Peyer's patch (tissue), 4 donors: Measurements from ENCODE around the gene IBSP. TPM values are rescaled to one million over a fixed set of nuclear protein-coding genes. Genes with fewer than 3 reads are reported as not detected.

Experiments
- DNase-seq, 3 donors: peaks; one replicate each; pipeline ENCODE4 v3.0.0-alpha.2; 2017 to 2019
- H3K27ac ChIP-seq, 4 donors: fragments of 200-600 bp; sonication (generic); one replicate each; pipeline ENCODE4 v1.5.1; 2016 to 2019
- H3K27me3 ChIP-seq, 2 donors: fragments of 200-600 bp; sonication (generic); one replicate each; pipeline ENCODE4 v1.5.1; 2019
- H3K36me3 ChIP-seq, 3 donors: fragments of 200-600 bp; sonication (generic); one replicate each; pipeline ENCODE4 v1.5.1; 2016 to 2019
- H3K4me1 ChIP-seq, 4 donors: fragments of 200-600 bp; sonication (generic); one replicate each; pipeline ENCODE4 v1.5.1; 2016 to 2019
- H3K4me3 ChIP-seq, 4 donors: fragments of 200-600 bp; sonication (generic); 1 replicate in 3 of 4; 2 replicates in 1 of 4; pipeline ENCODE4 v1.5.1; 2016 to 2019; ENCODE audit warnings: mild to moderate bottlenecking in 1 of 4
- H3K9me3 ChIP-seq, 4 donors: fragments of 200-600 bp; sonication (generic); one replicate each; pipeline ENCODE4 v1.5.1; 2016 to 2019; ENCODE audit warnings: mild to moderate bottlenecking in 1 of 4
- POLR2A ChIP-seq, 2 donors: fragments of 450-650 bp; IDR thresholded peaks; one replicate each; pipeline ENCODE4 v1.5.1; 2017; ENCODE audit warnings: antibody characterized with exemption in 2 of 2, mild to moderate bottlenecking in 2 of 2, moderate library complexity in 2 of 2
- total RNA-seq, 4 donors: library from RNA; depleted of rRNA; stranded (reverse); fragments of >200 nt; gene quantifications; one replicate each; pipeline ENCODE4 v1.1.0, GENCODE V29; 2016
- TF ChIP-seq, protein P1 (sequence below), 6 experiments: fragments of 450-650 bp in 4 of 6; fragments of 200-600 bp in 2 of 6; sonication (generic) in 1 of 6; IDR thresholded peaks; one replicate each; pipeline ENCODE4 v1.5.1; 2017 to 2019; ENCODE audit warnings: antibody characterized with exemption in 6 of 6, mild to moderate bottlenecking in 3 of 6, moderate library complexity in 1 of 6

Gene IBSP
- total RNA-seq, 4 donors from 2014 or later: not detected

DNA sequence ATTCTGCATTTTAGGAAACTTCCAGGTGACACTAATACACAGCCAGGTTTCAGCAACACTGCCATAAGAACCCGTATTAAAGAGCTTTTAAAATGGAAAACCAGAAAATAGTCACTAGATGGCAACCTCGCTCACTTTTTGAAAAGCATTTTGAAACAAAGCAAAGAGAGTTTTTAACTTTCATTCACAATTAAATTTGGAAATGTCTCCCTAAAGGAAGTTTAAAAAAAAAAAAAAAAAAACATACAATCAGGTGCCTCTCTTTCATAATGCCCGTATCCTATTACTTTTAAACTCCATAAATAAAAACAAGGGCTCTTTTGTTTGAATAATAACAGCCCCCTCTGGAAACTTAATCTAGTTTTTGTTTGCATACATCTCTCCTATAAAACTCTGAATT lies 53.8 kb downstream of the IBSP start:
- no peaks in the 10 kb centered on the region for H3K36me3 ChIP-seq
- no peak overlapping the region for H3K27ac ChIP-seq
- no peaks in the 10 kb centered on the region for H3K27me3 ChIP-seq
- H3K4me3 ChIP-seq: no peak overlapping the region
- H3K4me1 ChIP-seq: peaks cover 0 to 4% (median 0%) of the 10 kb centered on the region in 4 donors
- H3K9me3 ChIP-seq: no peaks in the 10 kb centered on the region
- TF ChIP-seq POLR2A (IDR thresholded peaks at IDR 0.05): no peak
- TF ChIP-seq, protein P1, sequence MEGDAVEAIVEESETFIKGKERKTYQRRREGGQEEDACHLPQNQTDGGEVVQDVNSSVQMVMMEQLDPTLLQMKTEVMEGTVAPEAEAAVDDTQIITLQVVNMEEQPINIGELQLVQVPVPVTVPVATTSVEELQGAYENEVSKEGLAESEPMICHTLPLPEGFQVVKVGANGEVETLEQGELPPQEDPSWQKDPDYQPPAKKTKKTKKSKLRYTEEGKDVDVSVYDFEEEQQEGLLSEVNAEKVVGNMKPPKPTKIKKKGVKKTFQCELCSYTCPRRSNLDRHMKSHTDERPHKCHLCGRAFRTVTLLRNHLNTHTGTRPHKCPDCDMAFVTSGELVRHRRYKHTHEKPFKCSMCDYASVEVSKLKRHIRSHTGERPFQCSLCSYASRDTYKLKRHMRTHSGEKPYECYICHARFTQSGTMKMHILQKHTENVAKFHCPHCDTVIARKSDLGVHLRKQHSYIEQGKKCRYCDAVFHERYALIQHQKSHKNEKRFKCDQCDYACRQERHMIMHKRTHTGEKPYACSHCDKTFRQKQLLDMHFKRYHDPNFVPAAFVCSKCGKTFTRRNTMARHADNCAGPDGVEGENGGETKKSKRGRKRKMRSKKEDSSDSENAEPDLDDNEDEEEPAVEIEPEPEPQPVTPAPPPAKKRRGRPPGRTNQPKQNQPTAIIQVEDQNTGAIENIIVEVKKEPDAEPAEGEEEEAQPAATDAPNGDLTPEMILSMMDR (IDR thresholded peaks at IDR 0.05): peak in 4 of 6 experiments; percentile 20 to 48 (median 38)
- no peak for DNase-seq

DNA sequence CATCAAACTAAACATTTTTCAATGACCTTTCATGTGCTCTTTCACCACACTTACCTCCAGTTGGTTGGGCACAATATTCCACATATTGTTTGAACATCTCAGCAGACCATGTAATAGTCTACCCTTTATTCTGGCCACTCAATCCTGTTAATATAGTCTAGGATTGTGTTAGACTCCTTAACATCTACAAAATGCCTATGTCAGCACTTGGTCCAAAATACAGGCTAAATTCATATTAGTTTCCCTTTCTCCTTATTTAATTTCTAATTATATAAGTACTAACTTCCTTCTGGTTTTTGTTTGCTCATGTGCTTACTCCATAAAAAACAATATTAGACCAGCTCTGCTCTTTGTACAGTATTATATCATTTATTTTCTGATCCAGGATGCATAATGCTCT lies 54.5 kb downstream of the IBSP start:
- Histone ChIP-seq H3K36me3 (no peaks in the 10 kb centered on the region), H3K27me3 (no peaks in the 10 kb centered on the region), H3K9me3 (no peaks in the 10 kb centered on the region), H3K4me1 (peaks cover 0 to under 1% (median 0%) of the 10 kb centered on the region in 4 donors), H3K4me3 (no peak overlapping the region), H3K27ac (no peak overlapping the region)
- no peak for TF ChIP-seq POLR2A (IDR thresholded peaks at IDR 0.05)
- TF ChIP-seq, protein P1 (IDR thresholded peaks at IDR 0.05): no peak
- no peak for DNase-seq

- TF ChIP-seq, protein P1 (IDR thresholded peaks at IDR 0.05): no peak
- H3K27ac ChIP-seq: no peak overlapping the region
Measured at GRCh38 chr4:87855559-87855958, 56.2 kb downstream of the IBSP start.

DNA sequence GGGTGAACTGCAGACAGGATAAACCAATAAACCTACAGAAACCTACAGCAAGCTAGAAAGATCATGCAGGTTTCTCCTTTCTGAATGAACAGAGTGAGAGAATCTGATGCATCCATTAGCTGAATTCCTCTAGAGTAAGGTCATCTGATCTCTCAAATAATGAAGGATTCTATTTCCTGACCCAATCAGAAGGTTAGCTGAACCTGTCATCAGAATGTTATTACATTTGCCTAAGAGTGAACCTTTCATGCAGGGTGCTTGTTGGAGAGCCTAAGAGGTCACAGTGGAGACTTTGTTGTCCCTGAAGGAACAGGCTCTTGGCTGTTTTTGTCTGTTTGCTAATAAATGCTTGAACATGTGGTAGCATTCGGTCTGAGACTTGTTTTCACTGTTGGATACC lies 57.5 kb downstream of the IBSP start:
- TF ChIP-seq, protein P1 (IDR thresholded peaks at IDR 0.05): no peak
- TF ChIP-seq POLR2A (IDR thresholded peaks at IDR 0.05): no peak
- Histone ChIP-seq H3K4me1 (no peaks in the 10 kb centered on the region), H3K9me3 (no peaks in the 10 kb centered on the region), H3K4me3 (no peak overlapping the region), H3K27me3 (no peaks in the 10 kb centered on the region), H3K27ac (no peak overlapping the region), H3K36me3 (no peaks in the 10 kb centered on the region)
- no peak for DNase-seq

More at GRCh38 chr4:87855559-87855958, 56.2 kb downstream of the IBSP start:
- Histone ChIP-seq H3K9me3 (no peaks in the 10 kb centered on the region), H3K27me3 (no peaks in the 10 kb centered on the region), H3K4me1 (no peaks in the 10 kb centered on the region), H3K36me3 (no peaks in the 10 kb centered on the region), H3K4me3 (no peak overlapping the region)
- no peak for DNase-seq

- TF ChIP-seq, protein P1 (IDR thresholded peaks at IDR 0.05): no peak
- no peak for TF ChIP-seq POLR2A (IDR thresholded peaks at IDR 0.05)
- no peak for DNase-seq
- H3K4me3 ChIP-seq: no peak overlapping the region
Measured at GRCh38 chr4:87857789-87858188, 58.4 kb downstream of the IBSP start.

More at GRCh38 chr4:87857789-87858188, 58.4 kb downstream of the IBSP start:
- H3K36me3 ChIP-seq: no peaks in the 10 kb centered on the region
- H3K27ac ChIP-seq: no peak overlapping the region
- H3K4me1 ChIP-seq: no peaks in the 10 kb centered on the region
- no peaks in the 10 kb centered on the region for H3K27me3 ChIP-seq
- H3K9me3 ChIP-seq: no peaks in the 10 kb centered on the region

Other genes with a start within 250 kb of the IBSP start
- gene DSPP, start 191.0 kb upstream of the IBSP start, total RNA-seq: not detected
- gene DMP1, start 149.3 kb upstream of the IBSP start, total RNA-seq: not detected
- gene MEPE, start 33.4 kb downstream of the IBSP start, total RNA-seq: not detected
- gene SPP1, start 176.2 kb downstream of the IBSP start, total RNA-seq: 10 to 100 TPM in 2 of 4 donors, 1 to 10 TPM in 1, not detected in 1; 4.3 to 31.2 (median 19.3) TPM
- gene PKD2, start 208.1 kb downstream of the IBSP start, total RNA-seq: 100 to 1,000 TPM in 1 of 4 donors, 10 to 100 TPM in 2, 1 to 10 TPM in 1; 9.8 to 238 (median 23.4) TPM